ENCODE data around the gene HS6ST2.

DNA sequence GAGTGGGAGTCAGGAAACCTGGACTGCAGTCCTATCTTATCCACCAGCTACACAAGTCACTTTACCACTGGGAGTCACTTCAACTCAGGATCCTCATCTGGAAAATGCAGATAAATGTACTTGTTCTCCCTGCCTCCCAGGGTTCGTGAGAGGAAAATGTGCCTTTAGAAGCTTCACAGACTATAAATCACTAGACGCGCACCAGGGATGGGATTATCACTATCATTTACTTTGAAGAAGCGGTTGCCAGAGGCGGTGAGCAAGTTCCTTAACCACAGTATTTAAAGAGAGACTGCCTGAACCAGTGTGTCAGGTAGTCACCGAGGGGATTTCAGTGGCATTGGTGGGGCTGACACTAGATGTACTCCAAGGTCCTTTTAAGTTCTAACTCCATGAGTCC is 219.5 kb downstream of the HS6ST2 start:
- TF ChIP-seq EZH2 (IDR thresholded peaks at IDR 0.05; ENCODE audit: borderline replicate concordance, low read length) = no peak
- TF ChIP-seq, protein P1, sequence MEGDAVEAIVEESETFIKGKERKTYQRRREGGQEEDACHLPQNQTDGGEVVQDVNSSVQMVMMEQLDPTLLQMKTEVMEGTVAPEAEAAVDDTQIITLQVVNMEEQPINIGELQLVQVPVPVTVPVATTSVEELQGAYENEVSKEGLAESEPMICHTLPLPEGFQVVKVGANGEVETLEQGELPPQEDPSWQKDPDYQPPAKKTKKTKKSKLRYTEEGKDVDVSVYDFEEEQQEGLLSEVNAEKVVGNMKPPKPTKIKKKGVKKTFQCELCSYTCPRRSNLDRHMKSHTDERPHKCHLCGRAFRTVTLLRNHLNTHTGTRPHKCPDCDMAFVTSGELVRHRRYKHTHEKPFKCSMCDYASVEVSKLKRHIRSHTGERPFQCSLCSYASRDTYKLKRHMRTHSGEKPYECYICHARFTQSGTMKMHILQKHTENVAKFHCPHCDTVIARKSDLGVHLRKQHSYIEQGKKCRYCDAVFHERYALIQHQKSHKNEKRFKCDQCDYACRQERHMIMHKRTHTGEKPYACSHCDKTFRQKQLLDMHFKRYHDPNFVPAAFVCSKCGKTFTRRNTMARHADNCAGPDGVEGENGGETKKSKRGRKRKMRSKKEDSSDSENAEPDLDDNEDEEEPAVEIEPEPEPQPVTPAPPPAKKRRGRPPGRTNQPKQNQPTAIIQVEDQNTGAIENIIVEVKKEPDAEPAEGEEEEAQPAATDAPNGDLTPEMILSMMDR (IDR thresholded peaks at IDR 0.05; ENCODE audit: low read length) = no peak
